Rectal smooth muscle tissue (tissue), 1 donor: ENCODE measurements around the gene ROCK2.

Experiments
- H3K27ac ChIP-seq: one replicate; pipeline ENCODE4 v1.7.0; 2013; ENCODE audit warnings: low read depth, low read length, inconsistent platforms
- H3K27me3 ChIP-seq: one replicate; pipeline ENCODE4 v1.7.0; 2013; ENCODE audit warnings: low read length; ENCODE audit not compliant: control insufficient read depth, insufficient read depth
- H3K36me3 ChIP-seq: one replicate; pipeline ENCODE4 v1.7.0; 2013; ENCODE audit warnings: low read length; ENCODE audit not compliant: control insufficient read depth, insufficient read depth
- H3K4me1 ChIP-seq: one replicate; pipeline ENCODE4 v1.7.0; 2013; ENCODE audit warnings: low read length; ENCODE audit not compliant: control insufficient read depth, insufficient read depth
- H3K4me3 ChIP-seq: one replicate; pipeline ENCODE4 v1.7.0; 2013; ENCODE audit warnings: low read length
- H3K9ac ChIP-seq: one replicate; pipeline ENCODE4 v1.7.0; 2013; ENCODE audit warnings: low read length

The ROCK2 gene

DNA sequence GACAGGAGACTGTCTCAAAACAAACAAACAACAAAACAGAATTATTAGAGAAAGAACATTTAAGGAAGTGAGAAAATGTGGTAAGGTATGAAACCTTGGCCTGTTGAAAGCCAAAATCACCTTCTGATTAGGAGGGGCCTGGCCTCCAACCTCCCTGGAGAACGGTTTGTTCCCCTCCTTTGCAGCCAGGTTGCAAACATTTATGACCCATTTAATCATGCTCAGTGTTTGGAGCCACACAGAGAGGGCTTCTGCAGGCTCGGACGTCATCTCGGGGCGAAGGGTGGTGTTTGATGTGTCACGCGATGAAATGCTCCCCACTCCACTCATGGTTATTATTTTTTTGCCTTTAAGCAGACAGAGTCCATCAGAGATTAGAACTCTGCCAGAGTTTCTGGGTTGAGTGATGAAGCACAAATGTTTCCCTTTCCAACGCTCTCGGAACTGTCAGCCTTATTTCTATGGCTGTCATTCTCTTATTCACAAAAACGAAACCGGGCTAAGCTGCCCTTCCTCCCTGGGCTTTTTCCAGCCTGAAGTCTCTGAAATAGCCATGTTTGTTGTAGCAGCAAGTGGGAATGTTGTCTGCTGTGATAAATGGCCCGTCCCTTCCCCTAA is 33.6 kb upstream of the ROCK2 start:
- H3K9ac ChIP-seq, result no peak overlapping the region
- no peaks in the 10 kb centered on the region for H3K36me3 ChIP-seq
- H3K4me1 ChIP-seq, result peaks cover 18% of the 10 kb centered on the region
- H3K27me3 ChIP-seq, result no peaks in the 10 kb centered on the region
- peak overlapping the region; percentile 45 for H3K4me3 ChIP-seq
- H3K27ac ChIP-seq, result peak overlapping the region; percentile 41

DNA sequence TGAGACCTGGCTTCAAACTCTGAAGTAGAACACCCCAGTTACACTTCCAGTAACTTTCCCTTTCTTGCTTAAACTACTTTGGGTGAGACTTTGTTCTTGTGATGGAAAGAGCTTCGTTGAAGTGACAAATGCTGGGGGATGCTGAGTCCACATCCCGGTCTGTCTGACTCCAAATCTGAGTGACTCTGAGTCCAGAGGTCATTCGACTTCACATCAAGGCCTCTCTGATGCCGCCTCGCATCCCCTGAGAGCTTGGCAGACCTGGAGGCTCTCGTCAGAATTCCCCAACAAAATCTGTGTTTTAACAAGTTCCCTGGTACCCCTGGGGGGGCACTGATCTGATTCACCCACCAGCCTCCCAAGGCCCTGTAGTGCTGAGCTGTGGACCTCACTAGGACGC is 31.6 kb upstream of the ROCK2 start:
- Histone ChIP-seq H3K4me1 (peaks cover 18% of the 10 kb centered on the region), H3K4me3 (no peak overlapping the region), H3K27me3 (no peaks in the 10 kb centered on the region), H3K9ac (no peak overlapping the region), H3K27ac (no peak overlapping the region), H3K36me3 (no peaks in the 10 kb centered on the region)

DNA sequence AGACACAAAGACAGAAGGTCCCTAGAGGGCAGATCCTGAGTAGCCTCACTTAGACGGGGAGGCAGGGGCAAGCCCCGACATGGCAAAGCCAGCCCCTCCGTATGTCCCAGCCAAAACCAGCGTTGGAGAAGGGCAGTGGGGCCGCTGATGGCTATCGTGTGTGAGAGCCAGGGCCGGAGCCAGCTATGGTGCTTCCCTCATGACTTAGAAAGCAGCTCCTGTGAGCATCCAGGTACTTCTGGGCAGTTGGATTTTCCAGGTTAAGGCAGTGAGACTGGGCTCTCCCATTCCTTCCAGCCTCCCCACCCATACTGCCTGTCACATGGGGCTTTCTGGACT is 31.2 kb upstream of the ROCK2 start:
- Histone ChIP-seq H3K4me1 (peaks cover 18% of the 10 kb centered on the region), H3K9ac (no peak overlapping the region), H3K27ac (peak overlapping the region; percentile 70), H3K27me3 (no peaks in the 10 kb centered on the region), H3K4me3 (no peak overlapping the region), H3K36me3 (no peaks in the 10 kb centered on the region)

DNA sequence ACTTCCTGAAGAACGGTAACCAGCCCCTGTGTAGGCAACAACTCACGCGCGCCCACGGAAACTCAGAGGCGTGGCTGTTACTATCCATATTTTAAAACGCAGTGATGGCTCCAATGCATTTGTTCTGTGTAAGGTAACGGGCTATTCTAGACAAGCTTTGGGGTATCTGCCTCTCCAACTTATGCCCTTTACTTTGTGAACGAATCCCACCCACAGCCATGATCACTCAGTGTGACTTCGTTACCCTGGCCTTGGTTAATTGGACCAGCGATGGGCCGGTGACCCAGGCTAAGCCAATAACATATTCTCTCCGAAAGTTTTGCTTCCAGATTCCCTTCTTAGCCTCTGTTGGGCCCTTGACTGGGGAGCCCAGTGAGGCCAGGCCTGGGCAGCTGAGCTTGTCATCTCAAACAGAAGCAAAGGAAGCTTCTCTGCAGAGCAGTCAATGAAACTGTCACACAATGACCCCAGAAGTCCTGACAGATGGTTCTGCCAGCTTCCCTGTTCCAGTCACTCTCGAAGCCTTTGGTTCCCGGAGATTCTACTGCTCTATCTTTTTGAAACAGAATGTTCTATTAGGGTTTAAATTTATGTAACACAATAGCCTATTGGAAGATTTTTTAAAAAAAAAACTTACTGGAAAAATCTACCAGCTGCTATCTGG is 30.7 kb upstream of the ROCK2 start:
- Histone ChIP-seq H3K27me3 (no peaks in the 10 kb centered on the region), H3K9ac (no peak overlapping the region), H3K4me3 (no peak overlapping the region), H3K4me1 (peaks cover 18% of the 10 kb centered on the region), H3K36me3 (no peaks in the 10 kb centered on the region), H3K27ac (peak overlapping the region; percentile 70)

DNA sequence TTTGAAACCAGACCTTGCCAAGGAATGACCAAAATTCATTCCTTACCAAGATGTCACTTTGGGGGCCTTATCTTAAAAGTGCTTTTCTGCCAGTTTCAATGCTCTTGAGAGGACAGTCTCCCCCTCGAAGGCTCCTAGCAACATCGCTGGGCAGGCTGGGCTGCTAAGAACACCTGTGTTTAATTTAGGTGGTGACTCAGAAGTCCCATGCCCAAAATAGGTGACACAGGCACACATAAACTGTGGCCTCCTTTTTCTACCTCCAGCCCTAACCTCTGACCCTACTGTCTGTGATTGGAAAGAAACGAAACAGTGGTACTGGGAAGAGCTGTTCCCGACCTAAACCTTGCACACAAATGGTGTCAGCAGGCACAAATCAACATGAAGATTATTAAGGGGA is 28.7 kb upstream of the ROCK2 start:
- Histone ChIP-seq H3K9ac (no peak overlapping the region), H3K4me1 (peaks cover 10% of the 10 kb centered on the region), H3K27me3 (no peaks in the 10 kb centered on the region), H3K36me3 (no peaks in the 10 kb centered on the region), H3K27ac (no peak overlapping the region), H3K4me3 (no peak overlapping the region)

DNA sequence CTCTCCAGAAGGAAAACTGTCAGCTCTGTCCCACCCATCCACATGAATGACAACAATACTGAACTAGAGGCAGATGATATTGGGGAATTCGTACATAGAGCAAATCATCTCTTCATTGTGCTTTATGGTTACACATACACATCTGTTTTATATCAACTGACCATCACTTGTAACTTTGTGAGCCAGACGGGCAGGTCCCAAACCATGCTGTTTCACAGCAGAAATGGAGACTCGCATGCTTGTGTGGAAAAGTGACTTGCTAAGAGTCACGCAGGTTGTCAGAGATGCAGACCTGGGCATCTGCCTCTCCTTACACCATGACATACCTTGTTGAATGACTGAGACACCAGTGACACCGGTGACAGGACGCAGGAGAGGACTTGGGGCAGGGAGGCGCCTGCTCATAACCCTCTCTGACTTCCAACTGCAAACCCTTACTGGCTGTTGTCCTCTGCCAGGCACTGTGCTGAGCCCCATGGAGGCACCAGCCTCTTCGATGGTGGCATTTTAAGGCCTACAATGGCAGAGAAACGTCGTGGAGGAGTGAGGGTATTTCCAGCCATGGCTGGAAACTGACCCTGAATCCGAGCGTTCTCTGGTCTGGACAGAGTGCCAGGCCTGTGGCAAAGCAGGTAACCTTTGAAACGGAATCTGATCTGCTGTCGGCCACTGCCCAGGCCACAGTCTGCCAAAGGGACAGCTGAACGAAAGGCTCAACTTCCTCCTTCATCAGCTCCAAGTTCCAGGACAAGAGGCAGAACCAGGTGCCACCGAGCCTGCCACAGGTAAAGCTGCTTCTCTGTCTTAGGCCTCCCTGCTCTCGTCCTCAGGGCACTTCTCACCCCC is 26.9 kb upstream of the ROCK2 start:
- Histone ChIP-seq H3K4me1 (peaks cover 8% of the 10 kb centered on the region), H3K27ac (no peak overlapping the region), H3K9ac (no peak overlapping the region), H3K27me3 (no peaks in the 10 kb centered on the region), H3K36me3 (no peaks in the 10 kb centered on the region), H3K4me3 (no peak overlapping the region)

DNA sequence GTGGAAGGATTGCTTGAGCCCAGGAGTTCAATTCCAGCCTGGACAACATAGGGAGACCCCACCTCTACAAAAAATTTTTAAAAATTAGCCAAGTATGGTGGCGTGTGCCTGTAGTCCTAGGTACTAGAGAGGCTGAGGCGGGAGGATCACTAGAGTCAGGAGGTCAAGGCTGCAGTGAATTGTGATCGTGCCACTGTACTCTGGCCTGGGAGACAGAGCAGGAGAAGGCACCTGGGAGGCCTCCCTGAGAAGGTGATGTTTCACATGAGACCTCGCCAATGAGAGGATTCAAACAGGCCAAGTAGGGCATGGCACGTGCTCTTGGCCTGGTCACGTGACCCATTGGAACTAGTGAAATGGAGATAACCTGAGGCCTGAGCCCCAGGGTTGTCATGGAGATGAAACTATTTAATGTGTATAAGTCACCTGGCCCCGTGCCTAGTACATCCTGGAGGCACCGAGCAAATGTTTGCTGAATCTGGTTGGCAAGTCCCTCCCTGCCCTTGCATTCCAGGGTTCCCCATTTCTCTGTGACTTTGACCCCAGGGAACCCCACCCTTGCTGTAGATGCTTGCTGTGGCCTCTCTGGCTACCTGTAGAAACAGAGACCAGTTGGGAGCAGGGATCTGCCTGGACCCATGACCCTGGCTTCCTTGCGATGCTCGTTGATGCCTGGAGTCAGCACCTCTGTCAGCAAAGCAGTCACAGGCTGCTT is 26.1 kb upstream of the ROCK2 start:
- H3K27me3 ChIP-seq, result no peaks in the 10 kb centered on the region
- no peaks in the 10 kb centered on the region for H3K36me3 ChIP-seq
- no peak overlapping the region for H3K9ac ChIP-seq
- H3K27ac ChIP-seq, result no peak overlapping the region
- H3K4me1 ChIP-seq, result peaks cover 8% of the 10 kb centered on the region
- H3K4me3 ChIP-seq, result no peak overlapping the region

DNA sequence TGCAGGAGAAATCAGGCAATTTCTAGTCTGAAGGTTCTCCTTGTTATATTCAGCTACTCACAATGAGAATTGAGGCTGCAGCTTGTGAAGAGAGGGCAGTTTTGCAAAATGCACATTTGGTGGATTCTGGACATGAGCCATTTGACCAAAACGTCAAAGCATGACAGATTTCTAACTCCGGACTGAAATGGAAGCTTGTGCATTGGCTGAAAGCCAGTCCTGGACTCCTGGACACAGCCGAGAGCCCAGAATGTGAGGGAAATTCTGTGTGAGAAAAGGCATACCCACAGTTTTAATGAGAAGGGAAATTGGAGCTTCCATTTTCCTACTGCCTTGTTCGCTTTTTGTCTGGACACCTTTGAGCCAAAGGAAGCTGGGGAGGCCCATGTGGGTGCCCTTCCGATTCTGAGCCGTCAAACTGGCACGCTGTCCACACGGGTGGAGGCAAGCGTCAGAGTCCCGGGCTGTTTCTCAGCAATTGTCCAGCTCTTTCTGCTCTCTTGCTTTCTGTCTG is 23.7 kb upstream of the ROCK2 start:
- no peaks in the 10 kb centered on the region for H3K4me1 ChIP-seq
- H3K27ac ChIP-seq, result no peak overlapping the region
- peak overlapping the region; percentile 12 for H3K4me3 ChIP-seq
- no peak overlapping the region for H3K9ac ChIP-seq
- no peaks in the 10 kb centered on the region for H3K27me3 ChIP-seq
- H3K36me3 ChIP-seq, result no peaks in the 10 kb centered on the region

DNA sequence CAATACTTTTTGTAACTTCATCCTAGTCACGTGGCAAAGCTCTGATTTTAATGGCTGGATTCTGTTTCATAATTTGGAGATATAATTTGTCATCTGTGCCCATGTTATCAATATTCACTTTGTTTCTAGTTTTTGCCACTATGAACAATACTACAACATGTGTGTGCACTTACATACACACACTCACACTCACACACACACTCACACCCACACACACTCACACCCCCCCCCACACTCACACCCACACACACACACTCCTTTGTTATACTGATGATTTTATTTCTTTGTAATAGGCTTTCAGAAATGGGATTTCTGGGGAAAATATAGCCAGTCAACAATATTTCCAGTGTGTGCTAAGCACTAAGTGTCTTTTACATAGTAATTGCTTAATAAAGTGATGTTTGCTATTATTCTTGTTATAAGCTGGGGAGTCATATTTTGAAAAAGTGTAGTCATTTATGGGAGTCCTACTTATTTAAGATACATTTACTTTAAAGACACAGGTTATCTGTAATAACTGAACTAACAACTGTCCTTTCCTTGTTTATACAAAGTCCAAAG is 22.8 kb upstream of the ROCK2 start:
- no peaks in the 10 kb centered on the region for H3K27me3 ChIP-seq

DNA sequence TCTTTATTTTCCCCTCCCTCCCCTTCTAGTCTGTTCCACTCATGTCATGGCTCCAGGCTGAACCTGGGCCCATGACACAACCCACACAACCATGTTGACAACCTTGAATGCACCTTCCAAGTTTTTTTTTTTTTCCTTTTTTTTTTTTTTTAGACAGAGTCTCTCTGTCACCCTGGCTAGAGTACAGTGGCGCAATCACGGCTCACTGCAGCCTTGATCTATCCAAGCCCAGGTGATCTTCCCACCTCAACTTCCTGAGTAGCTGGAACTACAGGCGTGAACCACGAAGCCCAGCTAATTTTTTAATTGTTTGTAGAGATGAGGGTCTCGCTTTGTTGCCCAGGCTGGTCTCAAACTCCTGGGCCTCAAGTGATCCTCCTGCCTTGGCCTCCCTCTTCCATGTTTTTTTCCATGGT is 21.9 kb upstream of the ROCK2 start:
- Histone ChIP-seq H3K4me3 (no peak overlapping the region), H3K27me3 (no peaks in the 10 kb centered on the region), H3K27ac (no peak overlapping the region), H3K9ac (no peak overlapping the region), H3K4me1 (no peaks in the 10 kb centered on the region), H3K36me3 (no peaks in the 10 kb centered on the region)

More for the DNA sequence above, 22.8 kb upstream of the ROCK2 start:
- no peak overlapping the region for H3K4me3 ChIP-seq
- no peak overlapping the region for H3K9ac ChIP-seq
- H3K36me3 ChIP-seq, result no peaks in the 10 kb centered on the region
- no peak overlapping the region for H3K27ac ChIP-seq
- H3K4me1 ChIP-seq, result no peaks in the 10 kb centered on the region

DNA sequence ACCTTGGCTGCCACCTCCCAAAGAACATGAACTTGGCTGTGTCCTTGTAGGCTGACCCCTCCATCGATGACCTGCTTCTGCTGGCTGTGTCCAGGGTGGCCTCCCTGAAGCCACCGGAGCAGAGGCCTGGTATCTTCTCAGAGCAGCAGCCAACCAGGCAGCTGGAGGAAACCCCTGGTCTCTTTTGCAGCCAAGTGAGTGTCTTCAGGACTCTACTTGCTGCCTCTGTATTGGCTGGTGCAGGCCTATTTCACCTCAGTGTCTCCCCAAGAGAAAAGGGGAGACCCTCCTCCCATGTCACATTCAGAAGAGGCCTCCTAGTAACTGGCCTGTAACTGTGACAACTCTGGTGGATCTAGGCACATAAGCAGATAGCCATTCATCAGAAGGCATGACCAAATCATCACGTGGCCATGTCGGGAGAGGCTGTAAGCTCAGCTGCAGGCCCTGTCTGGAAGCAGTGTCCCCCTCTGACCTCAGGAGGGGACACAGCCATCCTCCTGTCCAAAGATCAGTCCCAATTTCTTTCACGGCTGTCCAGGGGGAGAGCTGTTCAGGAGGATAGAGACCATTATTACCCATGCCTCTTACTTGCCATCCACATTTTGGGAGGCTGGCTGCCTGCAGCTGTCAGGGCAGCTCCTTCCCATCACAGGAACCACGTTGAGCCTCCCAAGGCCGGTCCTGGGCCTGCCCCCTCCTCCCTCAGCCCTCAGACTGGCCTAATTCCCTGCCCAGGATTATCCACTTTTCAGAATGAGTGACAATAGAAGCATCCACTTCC is 20.9 kb upstream of the ROCK2 start:
- no peaks in the 10 kb centered on the region for H3K27me3 ChIP-seq
- H3K9ac ChIP-seq, result no peak overlapping the region

More for the DNA sequence above, 20.9 kb upstream of the ROCK2 start:
- H3K27ac ChIP-seq, result no peak overlapping the region
- no peaks in the 10 kb centered on the region for H3K36me3 ChIP-seq
- no peak overlapping the region for H3K4me3 ChIP-seq
- H3K4me1 ChIP-seq, result no peaks in the 10 kb centered on the region
